Nephron (organoid): Measurements from ENCODE around the gene DDX1.
"Not testable (repeated sequence)": the region's sequence is repeated elsewhere in the genome, so short reads cannot be mapped to it uniquely, and the experiment has no call there.

Experiments used
- H3K27ac Mint-ChIP-seq, 3 experiments: 2 replicates each; pipeline ENCODE4 v1.8.0; 2020; ENCODE audit warnings: mixed read lengths in 3 of 3, mild to moderate bottlenecking in 2 of 3, moderate library complexity in 1 of 3
- H3K27me3 Mint-ChIP-seq: 2 replicates; pipeline ENCODE4 v1.8.0; 2021; ENCODE audit warnings: low read depth, mild to moderate bottlenecking, moderate library complexity, mixed read lengths
- H3K36me3 Mint-ChIP-seq: 2 replicates; pipeline ENCODE4 v1.8.0; 2020; ENCODE audit warnings: low read depth, mixed read lengths
- H3K4me1 Mint-ChIP-seq: 2 replicates; pipeline ENCODE4 v1.8.0; 2020; ENCODE audit warnings: mixed read lengths
- H3K4me3 Mint-ChIP-seq, 3 experiments: 2 replicates each; pipeline ENCODE4 v1.8.0; 2020; ENCODE audit warnings: mild to moderate bottlenecking in 3 of 3, mixed read lengths in 3 of 3, moderate library complexity in 2 of 3
- H3K9me3 Mint-ChIP-seq: 2 replicates; pipeline ENCODE4 v1.8.0; 2020; ENCODE audit warnings: mixed read lengths
- CTCF ChIP-seq, 3 experiments: fragments of 200-600 bp; sonication (generic); IDR thresholded peaks; one replicate each; pipeline ENCODE4 v1.5.0; 2021; ENCODE audit warnings: antibody characterized with exemption in 3 of 3; ENCODE audit not compliant: unreplicated experiment in 3 of 3

The DDX1 gene

GRCh38 chr2:15675456-15676195 is 84.0 kb downstream of the DDX1 start:
- TF ChIP-seq CTCF (IDR thresholded peaks at IDR 0.05; ENCODE audit: unreplicated experiment in 3 of 3), result no peak
- peaks cover 9% of the 10 kb centered on the region for H3K27me3 Mint-ChIP-seq
- no peak overlapping the region for H3K4me3 Mint-ChIP-seq
- H3K27ac Mint-ChIP-seq, result peak overlapping the region; percentile 69 to 97 (median 90)
- H3K36me3 Mint-ChIP-seq, result no peaks in the 10 kb centered on the region
- H3K9me3 Mint-ChIP-seq, result peaks cover 8% of the 10 kb centered on the region
- peaks cover 47% of the 10 kb centered on the region for H3K4me1 Mint-ChIP-seq

GRCh38 chr2:15677141-15677843 is 85.6 kb downstream of the DDX1 start:
- peaks cover 47% of the 10 kb centered on the region for H3K4me1 Mint-ChIP-seq

GRCh38 chr2:15678346-15678745 is 86.7 kb downstream of the DDX1 start:
- peaks cover 12% of the 10 kb centered on the region for H3K9me3 Mint-ChIP-seq
- peaks cover 6% of the 10 kb centered on the region for H3K36me3 Mint-ChIP-seq
- TF ChIP-seq CTCF (IDR thresholded peaks at IDR 0.05; ENCODE audit: unreplicated experiment in 3 of 3), result no peak
- H3K27me3 Mint-ChIP-seq, result peaks cover 9% of the 10 kb centered on the region
- H3K27ac Mint-ChIP-seq, result peak overlapping the region; percentile 94 to 97 (median 96)
- H3K4me3 Mint-ChIP-seq, result peak overlapping the region in 1 of 3 experiments; percentile 6
- H3K4me1 Mint-ChIP-seq, result peaks cover 42% of the 10 kb centered on the region

More at GRCh38 chr2:15677141-15677843, 85.6 kb downstream of the DDX1 start:
- Mint-ChIP-seq H3K9me3 (peaks cover 12% of the 10 kb centered on the region), H3K4me3 (peak overlapping the region; percentile 58 to 67 (median 66)), H3K36me3 (peaks cover 4% of the 10 kb centered on the region), H3K27ac (peak overlapping the region; percentile 94 to 97 (median 96)), H3K27me3 (peaks cover 14% of the 10 kb centered on the region)
- no peak for TF ChIP-seq CTCF (IDR thresholded peaks at IDR 0.05; ENCODE audit: unreplicated experiment in 3 of 3)

GRCh38 chr2:15678909-15679308 is 87.2 kb downstream of the DDX1 start:
- no peak overlapping the region for H3K27ac Mint-ChIP-seq
- peaks cover 12% of the 10 kb centered on the region for H3K9me3 Mint-ChIP-seq
- peaks cover 6% of the 10 kb centered on the region for H3K36me3 Mint-ChIP-seq
- no peak overlapping the region for H3K4me3 Mint-ChIP-seq
- TF ChIP-seq CTCF (IDR thresholded peaks at IDR 0.05; ENCODE audit: unreplicated experiment in 3 of 3), result no peak
- H3K4me1 Mint-ChIP-seq, result peaks cover 37% of the 10 kb centered on the region
- H3K27me3 Mint-ChIP-seq, result peaks cover 9% of the 10 kb centered on the region

- Mint-ChIP-seq H3K27ac (no peak overlapping the region), H3K4me3 (no peak overlapping the region), H3K4me1 (peaks cover 32% of the 10 kb centered on the region), H3K27me3 (peaks cover 10% of the 10 kb centered on the region), H3K36me3 (peaks cover 6% of the 10 kb centered on the region), H3K9me3 (peaks cover 12% of the 10 kb centered on the region)
- no peak for TF ChIP-seq CTCF (IDR thresholded peaks at IDR 0.05; ENCODE audit: unreplicated experiment in 3 of 3)
Observed at GRCh38 chr2:15679386-15679924, 87.8 kb downstream of the DDX1 start.

GRCh38 chr2:15680132-15680531 is 88.5 kb downstream of the DDX1 start:
- not testable (repeated sequence) for H3K27ac Mint-ChIP-seq

More at GRCh38 chr2:15680132-15680531, 88.5 kb downstream of the DDX1 start:
- not testable (repeated sequence) for H3K4me3 Mint-ChIP-seq, H3K36me3 Mint-ChIP-seq
- Mint-ChIP-seq H3K9me3 (peaks cover 12% of the 10 kb centered on the region), H3K4me1 (peaks cover 27% of the 10 kb centered on the region), H3K27me3 (peaks cover 11% of the 10 kb centered on the region)
